OCI-LY7 (cell line): ENCODE data around the gene TRIO. TPM values are rescaled to one million over a fixed set of nuclear protein-coding genes. Genes with fewer than 3 reads are reported as not detected.

ENCODE experiments used
- BruUV-seq: library from RNA; stranded (reverse); fragments of 400-500 nt; replicated peaks from 2 replicates; lab custom pipeline; 2021; lab: Mats Ljungman, UMichigan
- CTCF ChIA-PET: fragments of 300-600 bp; sonication (Branson Sonifier 250); formaldehyde crosslinking; loops from one replicate; lab custom pipeline; 2022; ENCODE audit warnings: antibody characterized with exemption; ENCODE audit not compliant: unreplicated experiment; lab: Charles Lee
- POLR2A ChIA-PET: fragments of 300-600 bp; sonication (Branson Sonifier 250); formaldehyde crosslinking; loops from one replicate; lab custom pipeline; 2022; ENCODE audit warnings: antibody characterized with exemption; lab: Charles Lee
- DNase-seq: peaks from one replicate; pipeline ENCODE4 v3.0.0-alpha.2; 2015; ENCODE audit warnings: low spot score
- H2AFZ ChIP-seq: fragments of 200-600 bp; sonication (generic), shearing (Covaris generic); 2 replicates; pipeline ENCODE4 v1.6.1; 2014; ENCODE audit warnings: mild to moderate bottlenecking, antibody characterized with exemption, low read length, moderate library complexity
- H3K27ac ChIP-seq: fragments of 200-600 bp; sonication (generic); 2 replicates; pipeline ENCODE4 v1.5.1; 2014; ENCODE audit warnings: mixed run types, low read depth, mild to moderate bottlenecking, moderate library complexity, low read length, inconsistent platforms; ENCODE audit not compliant: poor library complexity, severe bottlenecking
- H3K36me3 ChIP-seq: fragments of 200-600 bp; sonication (generic); 2 replicates; pipeline ENCODE4 v1.6.1; 2014; ENCODE audit warnings: mild to moderate bottlenecking, antibody characterized with exemption, low read length, moderate library complexity, mixed read lengths; ENCODE audit not compliant: insufficient read depth
- H3K4me1 ChIP-seq: fragments of 200-600 bp; sonication (generic); 2 replicates; pipeline ENCODE4 v1.5.1; 2014; ENCODE audit warnings: mild to moderate bottlenecking, low read length; ENCODE audit not compliant: insufficient read depth, poor library complexity, severe bottlenecking
- H3K4me2 ChIP-seq: fragments of 200-600 bp; sonication (generic); 2 replicates; pipeline ENCODE4 v1.6.1; 2014; ENCODE audit warnings: mild to moderate bottlenecking, low read length
- H3K4me3 ChIP-seq: fragments of 200-600 bp; sonication (generic); 2 replicates; pipeline ENCODE4 v1.5.1; 2014; ENCODE audit warnings: mild to moderate bottlenecking, low read depth, low read length; ENCODE audit not compliant: poor library complexity, severe bottlenecking
- H3K79me2 ChIP-seq: fragments of 200-600 bp; sonication (generic); 2 replicates; pipeline ENCODE4 v1.6.1; 2016; ENCODE audit warnings: low read depth, mild to moderate bottlenecking, low read length, moderate library complexity, mixed read lengths; ENCODE audit not compliant: insufficient read depth
- H3K9me2 ChIP-seq: fragments of 200-600 bp; sonication (generic); 2 replicates; pipeline ENCODE4 v1.6.1; 2016; ENCODE audit warnings: mild to moderate bottlenecking, low read length, mixed read lengths; ENCODE audit not compliant: insufficient read depth
- H3K9me3 ChIP-seq: fragments of 200-600 bp; sonication (generic); 2 replicates; pipeline ENCODE4 v1.6.1; 2014; ENCODE audit warnings: mild to moderate bottlenecking, mixed run types, low read length, mixed read lengths
- H4K20me1 ChIP-seq: fragments of 200-600 bp; sonication (generic); 2 replicates; pipeline ENCODE4 v1.6.1; 2014; ENCODE audit warnings: mild to moderate bottlenecking, antibody characterized with exemption, low read length, moderate library complexity, mixed read lengths; ENCODE audit not compliant: insufficient read depth
- CTCF ChIP-seq: fragments of 200-600 bp; sonication (generic); conservative IDR thresholded peaks from 2 replicates; pipeline ENCODE4 v1.5.1; 2014; ENCODE audit warnings: mild to moderate bottlenecking, antibody characterized with exemption, low read length, moderate library complexity, mixed read lengths
- EZH2phosphoT487 ChIP-seq: fragments of 200-600 bp; sonication (generic); IDR thresholded peaks from 2 replicates; pipeline ENCODE4 v1.6.1; 2018; ENCODE audit warnings: low read depth, borderline replicate concordance, mild to moderate bottlenecking, mixed run types, antibody characterized with exemption, low read length, moderate library complexity, mixed read lengths
- intact Hi-C: fragments of 100-400 bp; cut with micrococcal nuclease; formaldehyde crosslinking; loops from one replicate; pipeline ENCODE4 v1.10.0; 2022; ENCODE audit not compliant: unreplicated experiment
- total RNA-seq, 2 experiments: library from RNA; depleted of rRNA in 1 of 2; stranded (reverse); fragments of >200 nt in 1 of 2; shearing (Covaris generic) in 1 of 2; gene quantifications; 2 replicates each; pipeline ENCODE4 v1.2.3, GENCODE V29; 2014 to 2022

Gene TRIO
- total RNA-seq, 2 experiments from 2014 or later: 35.8 to 55.1 TPM

- POLR2A ChIA-PET: interaction anchor here (0.6 kb wide), 1 partner anchor 24 kb away, joined by 5 read pairs; no protein-coding TSS in a partner anchor
- Histone ChIP-seq H4K20me1 (no peaks in the 10 kb centered on the region), H3K36me3 (no peaks in the 10 kb centered on the region), H3K9me2 (no peaks in the 10 kb centered on the region), H3K4me2 (no peak overlapping the region), H2AFZ (no peak overlapping the region), H3K27ac (no peak overlapping the region), H3K4me3 (no peak overlapping the region), H3K79me2 (no peaks in the 10 kb centered on the region), H3K9me3 (no peaks in the 10 kb centered on the region), H3K4me1 (no peaks in the 10 kb centered on the region)
- no TSS peak for BruUV-seq
- TF ChIP-seq CTCF: no peak
- no peak for TF ChIP-seq EZH2phosphoT487
- CTCF ChIA-PET: no interaction called here
- intact Hi-C loops: no loop called here
- no peak for DNase-seq
These were observed 277.1 kb downstream of the TRIO start for GRCh38 chr5:14420101-14420811.

GRCh38 chr5:14421851-14422250, 278.7 kb downstream of the TRIO start:
- Histone ChIP-seq H3K4me1 (no peaks in the 10 kb centered on the region), H3K9me3 (no peaks in the 10 kb centered on the region), H2AFZ (no peak overlapping the region), H3K36me3 (no peaks in the 10 kb centered on the region), H4K20me1 (no peaks in the 10 kb centered on the region), H3K4me3 (no peak overlapping the region), H3K4me2 (no peak overlapping the region), H3K27ac (no peak overlapping the region), H3K79me2 (no peaks in the 10 kb centered on the region), H3K9me2 (no peaks in the 10 kb centered on the region)
- ChIA-PET POLR2A (interaction anchor here (0.6 kb wide), 4 partner anchors 15 to 111 kb away, joined by 3 to 5 read pairs (median 4); no protein-coding TSS in a partner anchor), CTCF (no interaction called here)
- no peak for DNase-seq
- intact Hi-C loops: no loop called here
- TF ChIP-seq CTCF (no peak), EZH2phosphoT487 (no peak)
- no TSS peak for BruUV-seq

GRCh38 chr5:14424011-14424685, 281.0 kb downstream of the TRIO start:
- Histone ChIP-seq H3K9me3 (no peaks in the 10 kb centered on the region), H4K20me1 (no peaks in the 10 kb centered on the region), H3K27ac (no peak overlapping the region), H3K4me1 (no peaks in the 10 kb centered on the region), H3K4me2 (no peak overlapping the region), H3K4me3 (no peak overlapping the region), H2AFZ (no peak overlapping the region), H3K9me2 (no peaks in the 10 kb centered on the region), H3K36me3 (no peaks in the 10 kb centered on the region), H3K79me2 (no peaks in the 10 kb centered on the region)
- intact Hi-C loops: no loop called here
- TF ChIP-seq EZH2phosphoT487: no peak
- TF ChIP-seq CTCF: no peak
- no TSS peak for BruUV-seq
- CTCF ChIA-PET: no interaction called here
- DNase-seq: no peak
- POLR2A ChIA-PET: no interaction called here
